ENCODE results near the gene MAN2B2.

DNA sequence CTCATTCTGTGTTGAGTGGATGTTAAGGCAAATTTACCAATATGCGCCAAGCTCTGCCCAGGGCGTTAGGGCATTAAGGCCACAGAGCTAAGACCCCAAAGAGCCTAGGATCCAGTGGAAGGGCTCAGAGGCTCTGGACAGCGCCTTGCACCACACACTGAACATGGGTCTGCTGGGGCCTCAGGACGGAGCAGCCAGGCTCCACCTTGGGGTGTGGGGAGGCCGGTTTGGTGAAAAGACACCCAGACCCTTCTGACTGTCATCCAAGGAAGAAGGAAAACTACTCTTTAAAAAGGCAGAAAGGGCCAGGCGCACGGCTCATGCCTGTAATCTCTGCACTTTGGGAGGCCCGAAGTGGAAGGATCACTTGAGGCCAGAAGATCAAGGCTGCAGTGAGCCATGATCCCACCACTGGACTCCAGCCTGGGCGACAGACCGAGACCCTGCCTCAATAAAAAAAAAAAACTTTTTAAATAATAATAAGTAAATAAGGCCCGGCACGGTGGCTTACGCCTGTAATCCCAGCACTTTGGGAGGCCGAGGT is 64.2 kb downstream of the MAN2B2 start:
- TF ChIP-seq, protein P1, sequence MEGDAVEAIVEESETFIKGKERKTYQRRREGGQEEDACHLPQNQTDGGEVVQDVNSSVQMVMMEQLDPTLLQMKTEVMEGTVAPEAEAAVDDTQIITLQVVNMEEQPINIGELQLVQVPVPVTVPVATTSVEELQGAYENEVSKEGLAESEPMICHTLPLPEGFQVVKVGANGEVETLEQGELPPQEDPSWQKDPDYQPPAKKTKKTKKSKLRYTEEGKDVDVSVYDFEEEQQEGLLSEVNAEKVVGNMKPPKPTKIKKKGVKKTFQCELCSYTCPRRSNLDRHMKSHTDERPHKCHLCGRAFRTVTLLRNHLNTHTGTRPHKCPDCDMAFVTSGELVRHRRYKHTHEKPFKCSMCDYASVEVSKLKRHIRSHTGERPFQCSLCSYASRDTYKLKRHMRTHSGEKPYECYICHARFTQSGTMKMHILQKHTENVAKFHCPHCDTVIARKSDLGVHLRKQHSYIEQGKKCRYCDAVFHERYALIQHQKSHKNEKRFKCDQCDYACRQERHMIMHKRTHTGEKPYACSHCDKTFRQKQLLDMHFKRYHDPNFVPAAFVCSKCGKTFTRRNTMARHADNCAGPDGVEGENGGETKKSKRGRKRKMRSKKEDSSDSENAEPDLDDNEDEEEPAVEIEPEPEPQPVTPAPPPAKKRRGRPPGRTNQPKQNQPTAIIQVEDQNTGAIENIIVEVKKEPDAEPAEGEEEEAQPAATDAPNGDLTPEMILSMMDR (IDR thresholded peaks at IDR 0.05) = no peak
- TF ChIP-seq POLR2A (IDR thresholded peaks at IDR 0.05) = no peak
